ENCODE results near the gene CLECL1.

DNA sequence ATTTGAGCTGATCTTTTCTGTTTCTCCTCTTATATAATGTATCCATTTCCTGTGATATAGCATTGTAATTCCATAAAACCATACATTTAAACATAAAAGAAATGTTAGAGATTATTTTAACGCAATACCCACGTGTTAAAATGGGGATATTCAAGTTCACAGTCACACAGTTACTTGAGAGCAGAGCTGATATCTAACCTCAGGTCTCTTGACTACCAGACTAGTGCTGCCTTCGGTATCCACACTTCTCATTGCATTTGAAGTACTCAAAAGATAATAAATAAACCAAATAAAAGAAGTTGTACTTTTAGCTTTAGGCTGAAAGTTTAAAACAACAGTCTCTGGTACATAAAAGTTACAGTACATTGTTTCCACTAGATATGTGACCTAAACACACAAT lies 2.9 kb downstream of the CLECL1 start:
- no peak for TF ChIP-seq CTCF (conservative IDR thresholded peaks at IDR 0.05; ENCODE audit: low read depth, low read length)
- no peak for TF ChIP-seq RAD21 (IDR thresholded peaks at IDR 0.05; ENCODE audit: low read length)
- TF ChIP-seq POLR2A (IDR thresholded peaks at IDR 0.05; ENCODE audit: low read depth, low read length), result no peak
- no peak for TF ChIP-seq FOS (IDR thresholded peaks at IDR 0.05; ENCODE audit: low read depth, low read length)
- no peak for TF ChIP-seq MAFK (IDR thresholded peaks at IDR 0.05; ENCODE audit: low read depth, low read length)
- no peak for TF ChIP-seq CEBPB (IDR thresholded peaks at IDR 0.05; ENCODE audit: low read depth, low read length)
- TF ChIP-seq, protein P1, sequence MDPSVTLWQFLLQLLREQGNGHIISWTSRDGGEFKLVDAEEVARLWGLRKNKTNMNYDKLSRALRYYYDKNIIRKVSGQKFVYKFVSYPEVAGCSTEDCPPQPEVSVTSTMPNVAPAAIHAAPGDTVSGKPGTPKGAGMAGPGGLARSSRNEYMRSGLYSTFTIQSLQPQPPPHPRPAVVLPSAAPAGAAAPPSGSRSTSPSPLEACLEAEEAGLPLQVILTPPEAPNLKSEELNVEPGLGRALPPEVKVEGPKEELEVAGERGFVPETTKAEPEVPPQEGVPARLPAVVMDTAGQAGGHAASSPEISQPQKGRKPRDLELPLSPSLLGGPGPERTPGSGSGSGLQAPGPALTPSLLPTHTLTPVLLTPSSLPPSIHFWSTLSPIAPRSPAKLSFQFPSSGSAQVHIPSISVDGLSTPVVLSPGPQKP (IDR thresholded peaks at IDR 0.05; ENCODE audit: borderline replicate concordance, low read depth, low read length), result no peak
- TF ChIP-seq RFX5 (IDR thresholded peaks at IDR 0.05; ENCODE audit: low read depth, low read length), result no peak
